Dendritic cell treated with granulocyte-macrophage colony-stimulating factor and Interleukin-4, amounts not matched to agents 40 ng/mL and 50 ng/mL, for 4 days (primary cell): ENCODE data around the gene MYO1E.

ENCODE experiments used
- H3K27ac Mint-ChIP-seq: one replicate; pipeline ENCODE4 v1.8.0; 2022; ENCODE audit warnings: mild to moderate bottlenecking, mixed read lengths
- H3K27me3 Mint-ChIP-seq: one replicate; pipeline ENCODE4 v1.8.0; 2022; ENCODE audit warnings: mild to moderate bottlenecking, mixed read lengths
- H3K36me3 Mint-ChIP-seq: one replicate; pipeline ENCODE4 v1.8.0; 2022; ENCODE audit warnings: low read depth, mixed read lengths
- H3K4me1 Mint-ChIP-seq: one replicate; pipeline ENCODE4 v1.8.0; 2022; ENCODE audit warnings: low read depth, mixed read lengths
- H3K4me3 Mint-ChIP-seq: one replicate; pipeline ENCODE4 v1.8.0; 2022; ENCODE audit warnings: mild to moderate bottlenecking, moderate library complexity, mixed read lengths
- H3K9me3 Mint-ChIP-seq: one replicate; pipeline ENCODE4 v1.8.0; 2022; ENCODE audit warnings: mixed read lengths
- intact Hi-C: fragments of 100-400 bp; cut with micrococcal nuclease; formaldehyde crosslinking; loops from one replicate; pipeline ENCODE4 v1.15.0; 2022

Gene MYO1E

GRCh38 chr15:59257140-59257539 lies 115.5 kb downstream of the MYO1E start:
- Mint-ChIP-seq H3K27me3 (no peaks in the 10 kb centered on the region), H3K4me1 (peaks cover 5% of the 10 kb centered on the region), H3K4me3 (no peak overlapping the region), H3K27ac (no peak overlapping the region), H3K36me3 (peaks cover 90% of the 10 kb centered on the region), H3K9me3 (no peaks in the 10 kb centered on the region)
- intact Hi-C loops = no loop called here

DNA sequence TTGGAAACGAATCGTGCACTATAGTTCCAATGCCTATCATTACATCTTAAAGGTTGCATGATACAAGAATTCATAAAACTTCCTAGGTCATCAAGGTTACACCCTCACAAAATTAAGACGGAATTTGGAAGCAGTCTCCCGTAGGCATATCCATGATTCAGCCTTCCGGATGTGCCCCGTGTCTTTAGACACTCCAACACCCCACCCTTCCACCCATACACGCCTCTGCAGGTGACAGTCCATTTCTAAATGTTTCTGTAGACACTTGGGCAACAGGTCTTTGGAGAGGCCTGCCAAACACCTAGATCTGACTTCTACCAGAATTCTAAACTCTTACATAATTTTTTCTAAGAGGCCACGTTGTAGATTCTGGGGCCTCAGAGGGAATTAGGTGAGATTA lies 116.2 kb downstream of the MYO1E start:
- intact Hi-C loops = no loop called here
- Mint-ChIP-seq H3K4me3 (no peak overlapping the region), H3K27me3 (no peaks in the 10 kb centered on the region), H3K27ac (no peak overlapping the region), H3K4me1 (peaks cover 5% of the 10 kb centered on the region), H3K36me3 (peaks cover 83% of the 10 kb centered on the region), H3K9me3 (no peaks in the 10 kb centered on the region)

DNA sequence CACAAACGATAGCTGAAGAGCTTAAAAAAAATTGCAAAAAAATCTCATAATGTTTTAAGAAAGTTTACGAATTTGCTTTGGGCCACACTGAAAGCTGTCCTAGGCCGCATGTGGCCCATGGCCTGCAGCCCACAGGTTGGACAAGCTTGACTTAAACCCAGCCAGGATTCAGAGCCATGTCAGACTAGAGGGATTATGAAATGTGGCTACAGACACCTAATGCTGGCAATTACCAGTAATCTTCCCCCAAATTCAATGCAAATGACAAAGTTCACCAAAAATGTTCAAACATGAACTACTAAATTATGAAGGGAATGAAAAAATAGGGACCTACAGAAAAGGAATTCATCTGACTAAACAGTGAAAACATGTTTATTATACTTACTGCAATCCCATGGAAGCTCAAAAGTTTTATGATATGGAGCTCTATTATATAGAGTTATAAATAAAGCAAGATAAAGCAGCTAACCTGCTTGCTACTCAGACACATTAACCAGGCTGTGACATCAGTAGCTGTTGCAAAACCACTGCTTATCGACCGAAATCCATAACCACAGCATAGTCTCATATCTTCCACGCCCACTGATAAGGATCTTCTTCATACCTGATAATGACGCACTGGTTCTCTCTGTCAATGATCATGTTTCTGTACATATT lies 116.9 kb downstream of the MYO1E start:
- H3K27me3 Mint-ChIP-seq = no peaks in the 10 kb centered on the region
- no peak overlapping the region for H3K4me3 Mint-ChIP-seq
- H3K36me3 Mint-ChIP-seq = peaks cover 83% of the 10 kb centered on the region
- no peak overlapping the region for H3K27ac Mint-ChIP-seq
- no peaks in the 10 kb centered on the region for H3K9me3 Mint-ChIP-seq
- intact Hi-C loops = no loop called here
- H3K4me1 Mint-ChIP-seq = peaks cover 10% of the 10 kb centered on the region

- H3K9me3 Mint-ChIP-seq = no peaks in the 10 kb centered on the region
- no peak overlapping the region for H3K4me3 Mint-ChIP-seq
- H3K27ac Mint-ChIP-seq = no peak overlapping the region
- H3K27me3 Mint-ChIP-seq = no peaks in the 10 kb centered on the region
- H3K4me1 Mint-ChIP-seq = peaks cover 10% of the 10 kb centered on the region
- intact Hi-C loops = no loop called here
- peaks cover 60% of the 10 kb centered on the region for H3K36me3 Mint-ChIP-seq
Observed at GRCh38 chr15:59252137-59252536, 120.5 kb downstream of the MYO1E start.

DNA sequence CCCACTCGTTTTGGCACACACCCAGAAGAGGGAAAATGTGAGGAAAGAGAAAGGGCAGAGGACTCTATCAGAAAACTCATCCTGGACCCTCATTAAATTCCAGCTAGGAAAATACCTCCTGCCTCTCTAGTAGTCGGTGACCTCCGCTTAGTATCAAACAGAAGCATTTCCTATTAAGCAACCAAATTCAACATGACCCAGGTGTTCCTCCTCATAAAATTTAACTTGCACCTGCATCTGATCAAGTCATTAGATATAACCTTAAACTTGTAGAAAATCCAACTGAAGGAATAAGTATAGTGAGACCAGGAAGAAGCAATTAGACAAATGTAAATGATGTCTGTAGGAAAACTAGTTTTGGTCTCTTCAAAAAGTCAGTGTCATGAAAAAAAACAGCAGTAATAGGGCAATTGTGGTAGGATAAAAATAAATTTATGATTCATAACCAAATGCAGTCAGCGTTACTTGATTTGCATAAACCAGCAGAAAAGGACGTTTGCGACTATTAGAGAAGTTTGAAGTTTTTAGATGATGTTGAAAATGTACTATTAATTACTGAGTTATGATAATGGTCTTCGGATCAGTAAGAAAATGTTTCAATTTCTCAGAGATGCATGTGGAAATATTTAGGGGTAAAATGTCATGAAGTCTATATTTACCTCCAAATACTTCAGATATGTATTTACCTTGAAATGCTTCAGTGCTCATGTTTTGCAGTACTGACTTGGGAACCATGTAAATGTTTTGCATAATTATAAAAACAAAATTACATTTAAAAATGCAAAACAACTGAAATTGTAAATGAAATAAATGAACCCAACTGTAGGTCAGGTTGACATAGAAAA lies 121.4 kb downstream of the MYO1E start:
- H3K27me3 Mint-ChIP-seq = no peaks in the 10 kb centered on the region
- H3K27ac Mint-ChIP-seq = no peak overlapping the region
- no peak overlapping the region for H3K4me3 Mint-ChIP-seq
- H3K4me1 Mint-ChIP-seq = peaks cover 10% of the 10 kb centered on the region
- peaks cover 60% of the 10 kb centered on the region for H3K36me3 Mint-ChIP-seq
- intact Hi-C loops = no loop called here
- H3K9me3 Mint-ChIP-seq = no peaks in the 10 kb centered on the region

DNA sequence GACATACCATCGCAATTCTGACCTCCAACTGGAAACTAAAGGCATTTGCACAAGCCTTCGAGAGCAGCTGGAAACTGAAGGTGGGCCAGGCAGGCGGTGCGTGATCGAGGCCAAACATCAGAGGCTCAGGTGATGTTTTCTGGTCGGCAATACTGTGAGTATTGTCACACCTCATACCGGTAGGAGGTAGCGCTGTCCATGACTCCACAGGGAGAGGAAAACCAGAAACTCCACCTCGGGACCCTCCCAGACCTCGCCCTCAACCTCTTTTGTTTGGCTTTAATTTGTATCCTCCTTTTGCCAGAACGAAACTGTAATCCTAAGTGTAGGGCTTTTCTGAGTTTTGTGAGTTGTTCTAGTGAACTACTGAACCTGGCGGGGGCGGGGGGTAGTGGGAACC lies 122.4 kb downstream of the MYO1E start:
- Mint-ChIP-seq H3K4me3 (no peak overlapping the region), H3K4me1 (peaks cover 10% of the 10 kb centered on the region), H3K36me3 (peaks cover 54% of the 10 kb centered on the region), H3K27me3 (no peaks in the 10 kb centered on the region), H3K9me3 (no peaks in the 10 kb centered on the region), H3K27ac (no peak overlapping the region)
- intact Hi-C loops = no loop called here

DNA sequence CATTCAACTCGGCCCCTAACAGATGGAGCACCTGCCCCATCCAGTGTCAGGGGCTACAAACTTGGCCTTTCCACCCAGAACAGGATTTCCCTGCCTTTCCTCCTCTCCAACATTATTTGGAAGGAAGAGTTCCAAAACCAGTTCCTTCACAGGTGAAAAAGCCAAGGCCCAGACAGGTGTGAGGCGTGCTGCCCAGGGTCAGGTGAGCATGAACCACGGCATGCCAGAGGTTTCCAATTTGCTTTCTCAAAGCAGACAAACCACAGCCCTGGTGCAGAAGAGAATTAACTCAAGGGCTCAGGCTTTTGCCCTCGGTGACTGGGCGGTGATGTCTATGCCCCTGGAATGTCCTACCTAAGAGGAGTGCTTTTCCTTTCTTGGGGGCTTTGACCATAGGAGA lies 122.9 kb downstream of the MYO1E start:
- Mint-ChIP-seq H3K9me3 (no peaks in the 10 kb centered on the region), H3K4me3 (no peak overlapping the region), H3K27me3 (no peaks in the 10 kb centered on the region), H3K36me3 (peaks cover 53% of the 10 kb centered on the region), H3K27ac (no peak overlapping the region), H3K4me1 (peaks cover 10% of the 10 kb centered on the region)
- intact Hi-C loops = loop anchor here (10.0 kb wide), 1 partner anchor 125 kb away; the partner anchor contains the start of gene MYO1E

DNA sequence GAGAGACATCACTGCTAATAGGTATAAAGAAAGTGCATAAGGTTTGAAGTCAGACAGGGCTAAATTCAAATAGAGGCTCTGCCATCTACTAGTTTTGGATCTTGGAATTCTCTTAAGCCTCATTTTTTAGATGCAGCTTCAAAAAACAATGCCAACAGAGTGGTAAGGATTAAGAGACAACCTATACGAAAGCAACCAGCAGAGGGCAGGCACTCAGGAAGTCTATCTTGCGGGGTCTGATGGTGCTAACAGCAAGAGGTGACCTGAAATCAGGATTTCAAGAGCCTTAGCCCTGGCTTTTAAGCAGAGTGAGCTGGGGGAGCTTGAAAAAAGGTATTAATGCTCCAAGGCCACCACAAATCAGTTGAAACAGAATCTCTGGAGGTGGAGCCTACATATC lies 125.3 kb downstream of the MYO1E start:
- H3K9me3 Mint-ChIP-seq = no peaks in the 10 kb centered on the region
- peaks cover 57% of the 10 kb centered on the region for H3K36me3 Mint-ChIP-seq
- intact Hi-C loops = loop anchor here (1.0 to 10.0 kb wide), 3 partner anchors 127 to 282 kb away; partner anchors contain the start of gene MYO1E
- no peak overlapping the region for H3K4me3 Mint-ChIP-seq
- H3K27me3 Mint-ChIP-seq = no peaks in the 10 kb centered on the region
- H3K27ac Mint-ChIP-seq = no peak overlapping the region
- H3K4me1 Mint-ChIP-seq = peaks cover 5% of the 10 kb centered on the region

DNA sequence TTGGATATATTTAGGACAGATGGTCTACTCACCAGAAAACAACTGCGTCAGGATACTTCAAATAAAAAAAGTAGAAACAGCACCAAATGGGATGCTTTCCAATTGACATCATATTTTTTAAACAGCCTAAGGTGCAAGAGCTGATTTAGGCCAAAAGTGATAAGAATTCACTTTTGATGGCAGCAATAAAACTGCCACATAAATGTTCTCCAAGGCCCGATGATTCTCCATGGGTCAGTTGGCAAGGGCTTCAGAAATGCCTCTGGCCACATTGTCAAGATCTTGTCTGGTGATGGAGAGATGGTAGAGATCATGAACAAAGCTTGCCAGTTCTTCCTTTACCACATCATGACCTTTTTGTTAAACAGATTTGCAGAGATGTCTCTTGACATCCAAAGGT lies 127.1 kb downstream of the MYO1E start:
- peaks cover 61% of the 10 kb centered on the region for H3K36me3 Mint-ChIP-seq
- H3K27ac Mint-ChIP-seq = no peak overlapping the region
- H3K4me3 Mint-ChIP-seq = no peak overlapping the region
- intact Hi-C loops = loop anchor here (10.0 kb wide), 1 partner anchor 129 kb away; the partner anchor contains the start of gene MYO1E
- peaks cover 5% of the 10 kb centered on the region for H3K4me1 Mint-ChIP-seq
- H3K27me3 Mint-ChIP-seq = no peaks in the 10 kb centered on the region
- H3K9me3 Mint-ChIP-seq = no peaks in the 10 kb centered on the region

DNA sequence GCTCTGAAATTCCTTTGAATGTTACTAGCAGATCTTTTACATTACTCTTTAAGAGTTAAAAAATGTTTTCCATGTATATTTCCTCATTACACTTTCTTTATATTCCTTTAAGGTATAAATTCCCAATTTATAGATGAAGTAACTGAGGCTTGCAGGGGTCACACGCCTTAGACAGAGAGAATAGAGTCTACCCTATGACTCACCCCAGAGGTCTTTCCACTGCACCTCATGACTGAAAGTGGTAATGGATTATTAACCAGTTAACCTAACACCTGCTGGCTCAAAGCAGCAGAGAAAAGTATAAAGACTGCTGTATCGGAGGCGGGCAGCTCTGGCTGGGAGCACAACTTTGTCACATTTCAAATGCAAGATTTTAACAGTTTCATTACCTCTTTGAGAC lies 128.3 kb downstream of the MYO1E start:
- peaks cover 60% of the 10 kb centered on the region for H3K36me3 Mint-ChIP-seq
- H3K9me3 Mint-ChIP-seq = no peaks in the 10 kb centered on the region
- H3K27ac Mint-ChIP-seq = no peak overlapping the region
- no peak overlapping the region for H3K4me3 Mint-ChIP-seq
- H3K4me1 Mint-ChIP-seq = peaks cover 7% of the 10 kb centered on the region
- intact Hi-C loops = loop anchor here (10.0 kb wide), 1 partner anchor 130 kb away; the partner anchor contains the start of gene MYO1E
- H3K27me3 Mint-ChIP-seq = no peaks in the 10 kb centered on the region

DNA sequence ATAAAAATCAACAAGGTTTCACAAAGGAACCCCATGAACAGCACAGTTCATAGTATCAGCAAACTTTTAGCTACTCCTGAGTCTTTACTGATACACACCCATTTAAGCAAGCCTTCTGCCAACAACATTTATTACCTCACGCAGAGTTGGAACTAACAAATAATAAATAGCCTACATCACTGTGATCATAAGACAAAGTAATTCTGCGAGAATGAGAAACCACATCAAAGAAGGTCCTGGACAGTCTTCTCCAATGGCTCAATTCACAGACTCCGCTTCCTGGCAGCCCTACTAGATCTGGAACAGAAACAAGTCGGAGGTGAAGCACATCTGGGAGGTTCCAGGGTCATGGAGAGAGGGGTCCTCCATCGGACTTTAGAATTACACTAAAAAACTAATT lies 129.0 kb downstream of the MYO1E start:
- H3K27me3 Mint-ChIP-seq = no peaks in the 10 kb centered on the region
- intact Hi-C loops = loop anchor here (10.0 kb wide), 1 partner anchor 131 kb away; the partner anchor contains the start of gene MYO1E
- no peaks in the 10 kb centered on the region for H3K9me3 Mint-ChIP-seq
- H3K4me3 Mint-ChIP-seq = no peak overlapping the region
- H3K4me1 Mint-ChIP-seq = peaks cover 7% of the 10 kb centered on the region
- peaks cover 60% of the 10 kb centered on the region for H3K36me3 Mint-ChIP-seq
- no peak overlapping the region for H3K27ac Mint-ChIP-seq

DNA sequence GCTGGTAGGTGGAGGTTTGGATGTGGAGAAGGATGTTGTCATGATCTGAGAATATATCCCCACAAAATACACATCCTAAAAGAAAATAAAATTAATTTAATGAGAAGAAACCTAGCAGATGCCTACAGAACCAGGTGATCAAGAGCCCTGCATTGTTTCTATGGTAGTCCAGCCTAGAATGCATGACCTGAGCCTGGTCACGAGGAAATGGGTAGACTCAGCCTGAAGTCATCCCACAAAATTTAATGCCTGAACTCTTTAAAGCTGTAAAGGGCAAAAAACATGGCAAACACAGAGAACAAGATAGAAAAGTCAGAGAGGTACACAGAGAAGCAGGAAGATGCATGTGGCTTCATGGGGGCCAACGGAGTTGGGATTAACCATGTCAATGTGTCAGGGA lies 130.0 kb downstream of the MYO1E start:
- Mint-ChIP-seq H3K4me3 (no peak overlapping the region), H3K36me3 (peaks cover 60% of the 10 kb centered on the region), H3K4me1 (peaks cover 7% of the 10 kb centered on the region), H3K27ac (no peak overlapping the region), H3K9me3 (no peaks in the 10 kb centered on the region), H3K27me3 (no peaks in the 10 kb centered on the region)
- intact Hi-C loops = loop anchor here (10.0 kb wide), 1 partner anchor 132 kb away; the partner anchor contains the start of gene MYO1E

DNA sequence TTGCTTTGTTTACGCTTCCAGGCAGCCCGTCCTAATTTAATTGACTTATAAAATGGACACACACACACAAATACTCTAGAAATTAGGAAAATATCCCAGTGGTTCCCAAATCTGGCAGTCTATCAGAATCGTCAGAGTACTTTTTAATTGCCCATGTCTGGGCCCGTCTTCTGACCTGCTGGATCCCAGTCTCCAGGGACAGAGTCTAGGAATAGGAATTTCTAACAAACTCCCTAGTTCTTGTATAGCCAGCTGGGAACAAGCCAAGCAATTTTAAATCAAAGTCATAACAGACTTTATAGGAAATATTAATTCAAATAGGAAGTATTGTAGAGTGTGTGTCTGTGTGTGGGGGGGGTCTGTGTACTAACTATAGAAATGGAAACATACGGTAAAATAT lies 132.6 kb downstream of the MYO1E start:
- intact Hi-C loops = loop anchor here (10.0 kb wide), 1 partner anchor 135 kb away; the partner anchor contains the start of gene MYO1E
- no peaks in the 10 kb centered on the region for H3K27me3 Mint-ChIP-seq
- H3K4me1 Mint-ChIP-seq = peaks cover 24% of the 10 kb centered on the region
- H3K36me3 Mint-ChIP-seq = peaks cover 68% of the 10 kb centered on the region
- no peaks in the 10 kb centered on the region for H3K9me3 Mint-ChIP-seq
- H3K27ac Mint-ChIP-seq = no peak overlapping the region
- H3K4me3 Mint-ChIP-seq = no peak overlapping the region

DNA sequence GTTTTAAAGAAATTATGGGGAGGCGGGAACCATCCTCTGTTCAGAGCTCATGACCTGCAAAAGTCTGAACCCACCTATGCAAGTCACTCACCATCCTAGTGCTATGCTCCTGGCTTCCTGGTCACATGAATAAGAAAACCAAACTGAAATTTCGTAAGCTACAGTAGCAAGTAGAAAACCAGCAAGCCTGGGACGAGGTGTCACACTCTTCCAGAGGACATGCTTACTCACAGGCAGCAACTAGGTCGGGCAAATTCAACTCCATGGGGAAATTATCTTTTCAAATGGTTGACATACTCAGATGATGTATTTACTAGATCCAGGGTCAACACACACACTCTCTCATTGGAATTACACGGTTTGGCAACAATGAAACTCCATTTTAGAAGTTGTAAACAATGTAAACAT lies 134.7 kb downstream of the MYO1E start:
- peaks cover 30% of the 10 kb centered on the region for H3K4me1 Mint-ChIP-seq
- H3K27ac Mint-ChIP-seq = no peak overlapping the region
- peaks cover 67% of the 10 kb centered on the region for H3K36me3 Mint-ChIP-seq
- H3K9me3 Mint-ChIP-seq = no peaks in the 10 kb centered on the region
- H3K4me3 Mint-ChIP-seq = no peak overlapping the region
- no peaks in the 10 kb centered on the region for H3K27me3 Mint-ChIP-seq
- intact Hi-C loops = no loop called here
